Stomach (tissue), 4 donors: Measurements from ENCODE around the gene IDH3A.

Experiments
- CTCF ChIP-seq, 7 experiments: fragments of 450-650 bp in 4 of 7; fragments of 200-600 bp in 3 of 7; sonication (generic) in 3 of 7; IDR thresholded peaks; one replicate each; pipeline ENCODE4 v1.5.1; 2016 to 2019; ENCODE audit warnings: antibody characterized with exemption in 7 of 7, control low read depth in 2 of 7, mild to moderate bottlenecking in 1 of 7
- EP300 ChIP-seq: sonication (generic); formaldehyde crosslinking; IDR thresholded peaks from one replicate; pipeline ENCODE4 v1.6.1; 2017; ENCODE audit warnings: antibody characterized with exemption
- POLR2AphosphoS5 ChIP-seq, 3 donors: sonication (generic); formaldehyde crosslinking; IDR thresholded peaks; one replicate each; pipeline ENCODE4 v1.6.1; 2016; ENCODE audit warnings: antibody characterized with exemption in 3 of 3

GRCh38 chr15:78140292-78140691 lies 8.9 kb upstream of the IDH3A start:
- TF ChIP-seq CTCF (IDR thresholded peaks at IDR 0.05): no peak
- no peak for TF ChIP-seq EP300
- no peak for TF ChIP-seq POLR2AphosphoS5 (IDR thresholded peaks at IDR 0.05)
